ENCODE data around the gene DYNLT2. TPM values are rescaled to one million over a fixed set of nuclear protein-coding genes. Genes with fewer than 3 reads are reported as not detected.

DYNLT2 gene
- total and polyA plus RNA-seq, 2 of the 13 experiments (the other 11 are each of a cell fraction or from before 2014, with no cell fraction given): 2.1 to 4.3 TPM

- peak; percentile 44 for DNase-seq (ENCODE audit: low spot score)
- peak overlapping the region; percentile 15 for H3K27ac ChIP-seq (ENCODE audit: extremely low read length, insufficient read depth, low read length)
- no TSS peak for BruUV-seq (replicated peaks)
- peaks cover 22% of the 10 kb centered on the region for H3K4me1 ChIP-seq (ENCODE audit: insufficient read depth, low read length)
- no peak overlapping the region for H2AFZ ChIP-seq (ENCODE audit: low read length)
- H3K79me2 ChIP-seq (ENCODE audit: insufficient read depth, low read length): no peaks in the 10 kb centered on the region
- in situ Hi-C loops (cut with HindIII; ENCODE audit: extremely low pct_ligation_motif_present, low pct_unique_long_range_greater_than_20kb) (no loop called here), intact Hi-C loops (cut with micrococcal nuclease; ENCODE audit: unreplicated experiment) (no loop called here)
- 91% methylated on average over 13 of the region's 13 CpGs for WGBS (ENCODE audit: low lambda C conversion rate)
- H3K9me3 ChIP-seq (ENCODE audit: low read length): no peaks in the 10 kb centered on the region
- H3K27me3 ChIP-seq (ENCODE audit: control insufficient read depth in 1 of 2, insufficient read depth in 2 of 2, low read length in 2 of 2): no peaks in the 10 kb centered on the region
- no peak overlapping the region for H3K4me3 ChIP-seq (replicated peaks in 1 of 3; ENCODE audit: insufficient read depth in 1 of 3, low read depth in 2 of 3, low read length in 3 of 3)
- POLR2A ChIA-PET: interaction anchor here (1.4 to 1.8 kb wide), 2 partner anchors 32 to 65 kb away, joined by 3 to 9 read pairs; partner anchors contain the start of genes C6orf120 and WDR27
- ATAC-seq: peak; percentile 59; the same call in 2 of the 3 replicates
- H4K20me1 ChIP-seq (ENCODE audit: insufficient read depth, low read length): no peaks in the 10 kb centered on the region
- FAIRE-seq: peak; percentile 4
- CTCF ChIA-PET (ENCODE audit: low intra/inter-chr PET ratio, low total read pairs): no interaction called here
- no peak overlapping the region for H3K9ac ChIP-seq (ENCODE audit: insufficient read depth, low read depth, low read length)
- no peak overlapping the region for H3K4me2 ChIP-seq (ENCODE audit: low read depth, low read length)
- no peaks in the 10 kb centered on the region for H3K36me3 ChIP-seq (replicated peaks in 1 of 2; ENCODE audit: control insufficient read depth in 1 of 2, insufficient read depth in 2 of 2, low read length in 2 of 2)
- TF ChIP-seq CREB1 (IDR thresholded peaks at IDR 0.05) (peak; percentile 25; the same call in 1 of the 2 replicates), CREB1 (CRISPR knock-in tag; IDR thresholded peaks at IDR 0.05) (no peak), ZNF646 (CRISPR knock-in tag; IDR thresholded peaks at IDR 0.05) (peak; percentile 96), ZUFSP (CRISPR knock-in tag; IDR thresholded peaks at IDR 0.05; ENCODE audit: borderline replicate concordance) (no peak), FOSL2 (CRISPR knock-in tag; IDR thresholded peaks at IDR 0.05) (peak; percentile 20; the same call in 1 of the 2 replicates), NBN (conservative IDR thresholded peaks at IDR 0.05) (peak; percentile 82; the same call in 1 of the 2 replicates), ZMYM3 (CRISPR knock-in tag; IDR thresholded peaks at IDR 0.05) (0 out of 2 replicates have a peak, but pooled peaks have one; percentile 20), TRIM22 (IDR thresholded peaks at IDR 0.05) (0 out of 2 replicates have a peak, but pooled peaks have one; percentile 69), PCBP2 (optimal IDR thresholded peaks at IDR 0.05; ENCODE audit: low read depth, low read length, poor library complexity, severe bottlenecking) (no peak), TEAD3 (CRISPR knock-in tag; optimal IDR thresholded peaks at IDR 0.05; ENCODE audit: borderline replicate concordance) (peak; percentile 60), IKZF1 (IDR thresholded peaks at IDR 0.05) (0 out of 2 replicates have a peak, but pooled peaks have one; percentile 12), NR2F2 (IDR thresholded peaks at IDR 0.05; ENCODE audit: borderline replicate concordance, low read depth) (no peak), RAD51 (IDR thresholded peaks at IDR 0.05; ENCODE audit: borderline replicate concordance) (peak; percentile 42), TOE1 (CRISPR knock-in tag; IDR thresholded peaks at IDR 0.05) (no peak), NFRKB (IDR thresholded peaks at IDR 0.05) (peak; percentile 35; the same call in 1 of the 2 replicates), KDM6A (CRISPR knock-in tag; IDR thresholded peaks at IDR 0.05; ENCODE audit: low read depth) (no peak)
These were observed 15.8 kb upstream of the DYNLT2 start for GRCh38 chr6:169766921-169767736.

All from HepG2 (cell line).